Heart left ventricle (tissue), 13 donors: ENCODE results near the gene BUB1.
"Not testable (repeated sequence)": the region's sequence is repeated elsewhere in the genome, so short reads cannot be mapped to it uniquely, and the experiment has no call there.

Experiments used
- POLR2A ChIP-seq, 2 donors: fragments of 450-650 bp; IDR thresholded peaks; one replicate each; pipeline ENCODE4 v1.6.1; 2017; ENCODE audit warnings: antibody characterized with exemption in 2 of 2, mild to moderate bottlenecking in 2 of 2, moderate library complexity in 2 of 2
- TF ChIP-seq, protein P1 (sequence below), 12 donors: fragments of 200-600 bp; sonication (generic) in 4 of 12; IDR thresholded peaks; one replicate each; pipeline versions ENCODE4 v1.5.0 to v1.8.0; 2018 to 2022; ENCODE audit warnings: antibody characterized with exemption in 12 of 12, mild to moderate bottlenecking in 5 of 12
- donor health status: ischemic (EF 13 %, LVEDD 7.1; RV severe dilation, severe dysfunction).
- donor health status: DM: no; HTN: yes; CAD: no.
- donor health status: DM: no; HTN: no; CAD: no.
- donor health status: ischemic (EF 25% LVEDD 6.9; RV normal size, moderate dysfunction).
- donor health status: ischemic (EF 25% LVEDD 5.7; RV mildly dilated, moderate dysfunction).
- donor health status: ischemic (EF 35%, LVEDD 5.7; RV mildly dilated, moderate dysfunction).
- donor health status: nonischemic (EF 11% LVEDD 7.7; RV severe dilation, severe dysfunction).
- donor health status: DM: yes; HTN: yes; CAD: no.
- donor health status: PGD.
- donor health status: ischemic (EF 29% LVEDD 5.4; RV normal size, mild dysfunction).
- donor health status: nonischemic (EF 23%, LVEDD 6.1; RV moderate dilation, normal function).

DNA sequence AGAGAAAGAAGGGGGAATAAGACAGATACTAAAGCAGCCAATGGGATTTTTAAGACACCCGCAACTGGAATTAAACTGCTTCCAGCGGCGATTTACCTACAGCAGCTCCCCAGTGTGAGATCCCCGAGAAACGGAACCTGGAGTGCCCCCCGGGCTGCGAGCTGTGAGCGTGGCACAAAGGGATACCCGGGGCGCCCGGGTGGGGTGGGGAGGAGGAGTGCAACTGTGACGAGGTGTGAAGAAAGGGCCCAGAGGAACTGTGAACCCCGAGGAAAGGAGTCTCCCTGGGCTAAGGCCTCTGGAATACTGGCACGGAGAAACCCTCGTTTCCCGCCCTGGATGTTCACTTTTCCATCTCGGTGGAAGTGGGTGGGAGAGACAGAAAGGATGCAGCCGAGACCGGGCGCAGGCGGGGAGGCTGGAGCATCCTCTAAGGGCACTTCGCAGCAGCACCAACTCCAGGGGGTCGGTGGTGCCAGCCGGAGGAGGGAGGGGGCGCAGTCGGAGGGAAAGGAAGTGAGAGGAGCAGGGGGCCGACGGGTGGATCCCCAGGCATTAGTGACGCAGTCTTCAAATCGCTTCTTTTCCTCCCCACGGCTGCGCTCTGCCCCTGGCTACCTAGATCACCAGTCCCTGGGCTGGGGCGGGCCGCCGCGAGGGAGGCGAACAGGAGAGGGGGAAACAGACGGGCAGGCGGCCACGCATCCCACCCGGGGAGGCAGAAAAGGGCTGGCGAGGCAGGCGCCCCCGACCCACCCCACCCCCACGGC is 67.8 kb downstream of the BUB1 start:
- TF ChIP-seq POLR2A (IDR thresholded peaks at IDR 0.05), result not testable (repeated sequence)
- TF ChIP-seq, protein P1, sequence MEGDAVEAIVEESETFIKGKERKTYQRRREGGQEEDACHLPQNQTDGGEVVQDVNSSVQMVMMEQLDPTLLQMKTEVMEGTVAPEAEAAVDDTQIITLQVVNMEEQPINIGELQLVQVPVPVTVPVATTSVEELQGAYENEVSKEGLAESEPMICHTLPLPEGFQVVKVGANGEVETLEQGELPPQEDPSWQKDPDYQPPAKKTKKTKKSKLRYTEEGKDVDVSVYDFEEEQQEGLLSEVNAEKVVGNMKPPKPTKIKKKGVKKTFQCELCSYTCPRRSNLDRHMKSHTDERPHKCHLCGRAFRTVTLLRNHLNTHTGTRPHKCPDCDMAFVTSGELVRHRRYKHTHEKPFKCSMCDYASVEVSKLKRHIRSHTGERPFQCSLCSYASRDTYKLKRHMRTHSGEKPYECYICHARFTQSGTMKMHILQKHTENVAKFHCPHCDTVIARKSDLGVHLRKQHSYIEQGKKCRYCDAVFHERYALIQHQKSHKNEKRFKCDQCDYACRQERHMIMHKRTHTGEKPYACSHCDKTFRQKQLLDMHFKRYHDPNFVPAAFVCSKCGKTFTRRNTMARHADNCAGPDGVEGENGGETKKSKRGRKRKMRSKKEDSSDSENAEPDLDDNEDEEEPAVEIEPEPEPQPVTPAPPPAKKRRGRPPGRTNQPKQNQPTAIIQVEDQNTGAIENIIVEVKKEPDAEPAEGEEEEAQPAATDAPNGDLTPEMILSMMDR (IDR thresholded peaks at IDR 0.05), result not testable (repeated sequence)
